Aorta (tissue), 5 donors: Measurements from ENCODE around the gene SLC51A. TPM values are rescaled to one million over a fixed set of nuclear protein-coding genes. Genes with fewer than 3 reads are reported as not detected.

Experiments
- ATAC-seq: fragments of 200-7000 bp; cut with Tn5 transposase; one replicate; pipeline ENCODE4 v1.9.1; 2022; ENCODE audit warnings: moderate library complexity; ENCODE audit not compliant: low FRiP score
- DNase-seq, 2 donors: peaks; one replicate each; pipeline ENCODE4 v3.0.0-alpha.2; 2020
- H3K27ac ChIP-seq, 2 donors: one replicate each; pipeline ENCODE4 v1.5.1; 2013; ENCODE audit warnings: low read length in 2 of 2, mild to moderate bottlenecking in 2 of 2, moderate library complexity in 2 of 2, control low read depth in 1 of 2, inconsistent platforms in 1 of 2, low read depth in 1 of 2
- H3K27me3 ChIP-seq, 2 donors: one replicate each; pipeline ENCODE4 v1.6.1; 2013; ENCODE audit warnings: control low read depth in 1 of 2, low read length in 1 of 2, mild to moderate bottlenecking in 1 of 2, moderate library complexity in 1 of 2; ENCODE audit not compliant: insufficient read depth in 2 of 2, control insufficient read depth in 1 of 2
- H3K36me3 ChIP-seq, 2 donors: one replicate each; pipeline ENCODE4 v1.6.1; 2013; ENCODE audit warnings: control low read depth in 1 of 2, low read length in 1 of 2, mild to moderate bottlenecking in 1 of 2; ENCODE audit not compliant: insufficient read depth in 2 of 2, control insufficient read depth in 1 of 2
- H3K4me1 ChIP-seq, 2 donors: one replicate each; pipeline ENCODE4 v1.6.1; 2013; ENCODE audit warnings: low read length in 2 of 2, control low read depth in 1 of 2, mild to moderate bottlenecking in 1 of 2, moderate library complexity in 1 of 2; ENCODE audit not compliant: insufficient read depth in 2 of 2, control insufficient read depth in 1 of 2
- H3K4me3 ChIP-seq, 2 donors: one replicate each; pipeline ENCODE4 v1.5.1; 2013; ENCODE audit warnings: low read length in 2 of 2, control low read depth in 1 of 2, mild to moderate bottlenecking in 1 of 2
- H3K9me3 ChIP-seq: one replicate; pipeline ENCODE4 v1.6.1; 2013; ENCODE audit warnings: mild to moderate bottlenecking, low read length; ENCODE audit not compliant: control insufficient read depth
- WGBS, 2 donors: extraction: QIAGEN DNeasy Blood & Tissue Kit; methylation state at CpG; one replicate each; pipeline ENCODE4 v1.1.7; 2013; 5-methylcytosine and 5-hydroxymethylcytosine counted together
- intact Hi-C, 2 donors: fragments of 100-400 bp; cut with DNase I; formaldehyde crosslinking; loops; one replicate each; pipeline versions ENCODE4 v1.14.2 to v1.15.0; 2022
- polyA plus RNA-seq, 2 donors: library from polyadenylated mRNA; stranded (reverse); fragments of 200-250 nt; gene quantifications; one replicate each; pipeline ENCODE4 v1.2.3, GENCODE V29; 2013
- total RNA-seq, 2 donors: library from RNA; stranded (reverse); fragmentation: NEBNext Ultra II Directional; extraction: Animal tissue kit (Norgen Biotek cat#: 25700); gene quantifications; one replicate each; pipeline ENCODE4 v1.2.1, GENCODE V29; 2021
- donor health status: healthy with polysubstance abuse.
- donor health status: Bipolar disorder and iron deficiency.
- donor health status: DM: no; HTN: no; CAD: no.
- donor health status: DM: no; HTN: no; CAD: no.
- donor health status: DM: yes; HTN: yes; CAD: no.

The SLC51A gene
- total and polyA plus RNA-seq, 4 donors = 0.49 to 10.6 TPM; not detected in 2

GRCh38 chr3:196263819-196264218, 47.5 kb downstream of the SLC51A start:
- intact Hi-C loops = no loop called here
- ATAC-seq (no peak), DNase-seq (no peak)
- H3K4me1 ChIP-seq = no peaks in the 10 kb centered on the region
- H3K27ac ChIP-seq = no peak overlapping the region
- H3K27me3 ChIP-seq = no peaks in the 10 kb centered on the region
- 93% methylated on average over 7 of the region's 7 CpGs for WGBS, 2 donors
- peaks cover 0 to 7% of the 10 kb centered on the region in 2 donors for H3K36me3 ChIP-seq
- H3K9me3 ChIP-seq = no peaks in the 10 kb centered on the region
- no peak overlapping the region for H3K4me3 ChIP-seq

GRCh38 chr3:196268284-196269163, 52.2 kb downstream of the SLC51A start:
- Histone ChIP-seq H3K9me3 (no peaks in the 10 kb centered on the region), H3K4me1 (no peaks in the 10 kb centered on the region), H3K27ac (no peak overlapping the region), H3K4me3 (no peak overlapping the region), H3K36me3 (peaks cover 0 to 9% of the 10 kb centered on the region in 2 donors), H3K27me3 (no peaks in the 10 kb centered on the region)
- DNase-seq (no peak), ATAC-seq (no peak)
- 74 to 83% methylated on average over 9 of the region's 9 CpGs for WGBS, 2 donors
- intact Hi-C loops = no loop called here

- ATAC-seq = no peak
- 92 to 94% methylated on average over 5 of the region's 5 CpGs for WGBS, 2 donors
- intact Hi-C loops = no loop called here
- peaks cover 0 to 7% of the 10 kb centered on the region in 2 donors for H3K36me3 ChIP-seq
- no peaks in the 10 kb centered on the region for H3K9me3 ChIP-seq
- H3K4me3 ChIP-seq = no peak overlapping the region
- DNase-seq = no peak
- H3K27ac ChIP-seq = no peak overlapping the region
- no peaks in the 10 kb centered on the region for H3K27me3 ChIP-seq
- H3K4me1 ChIP-seq = no peaks in the 10 kb centered on the region
These were observed 54.2 kb downstream of the SLC51A start for GRCh38 chr3:196270499-196270898.

- ATAC-seq (peak; percentile 38), DNase-seq (no peak)
- Histone ChIP-seq H3K4me3 (no peak overlapping the region), H3K27ac (no peak overlapping the region), H3K4me1 (no peaks in the 10 kb centered on the region), H3K36me3 (peaks cover 0 to 3% of the 10 kb centered on the region in 2 donors), H3K27me3 (no peaks in the 10 kb centered on the region), H3K9me3 (no peaks in the 10 kb centered on the region)
- 96 to 97% methylated on average over 14 of the region's 14 CpGs for WGBS, 2 donors
- intact Hi-C loops = no loop called here
These were observed 56.5 kb downstream of the SLC51A start for GRCh38 chr3:196272826-196273225.

GRCh38 chr3:196273655-196274054, 57.3 kb downstream of the SLC51A start:
- DNase-seq (no peak), ATAC-seq (no peak)
- H3K9me3 ChIP-seq = no peaks in the 10 kb centered on the region
- 96 to 98% methylated on average over 12 of the region's 12 CpGs for WGBS, 2 donors
- H3K4me3 ChIP-seq = no peak overlapping the region
- H3K4me1 ChIP-seq = no peaks in the 10 kb centered on the region
- H3K27me3 ChIP-seq = no peaks in the 10 kb centered on the region
- intact Hi-C loops = no loop called here
- H3K27ac ChIP-seq = no peak overlapping the region
- H3K36me3 ChIP-seq = peaks cover 0 to 3% of the 10 kb centered on the region in 2 donors

- no peak for DNase-seq
- Histone ChIP-seq H3K4me3 (no peak overlapping the region), H3K4me1 (no peaks in the 10 kb centered on the region), H3K27me3 (no peaks in the 10 kb centered on the region), H3K9me3 (no peaks in the 10 kb centered on the region), H3K27ac (no peak overlapping the region), H3K36me3 (peaks cover 0 to 3% of the 10 kb centered on the region in 2 donors)
- WGBS, 2 donors = 90 to 93% methylated on average over 5 of the region's 5 CpGs
- intact Hi-C loops = no loop called here
- no peak for ATAC-seq
These were observed 58.3 kb downstream of the SLC51A start for GRCh38 chr3:196274585-196274984.

- 90 to 92% methylated on average over 5 of the region's 5 CpGs for WGBS, 2 donors
- Histone ChIP-seq H3K4me1 (peaks cover 1 to 2% of the 10 kb centered on the region in 2 donors), H3K27ac (no peak overlapping the region)
These were observed 58.8 kb downstream of the SLC51A start for GRCh38 chr3:196275126-196275525.

GRCh38 chr3:196280689-196281440, 64.5 kb downstream of the SLC51A start:
- intact Hi-C loops = no loop called here
- H3K36me3 ChIP-seq = no peaks in the 10 kb centered on the region
- DNase-seq = no peak
- H3K27me3 ChIP-seq = no peaks in the 10 kb centered on the region
- WGBS, 2 donors = 87 to 90% methylated on average over 7 of the region's 7 CpGs
- no peaks in the 10 kb centered on the region for H3K9me3 ChIP-seq
- no peak overlapping the region for H3K27ac ChIP-seq
- no peak overlapping the region for H3K4me3 ChIP-seq
- ATAC-seq = no peak
- peaks cover 2 to 7% of the 10 kb centered on the region in 2 donors for H3K4me1 ChIP-seq

More at GRCh38 chr3:196275126-196275525, 58.8 kb downstream of the SLC51A start:
- Histone ChIP-seq H3K27me3 (no peaks in the 10 kb centered on the region), H3K9me3 (no peaks in the 10 kb centered on the region), H3K4me3 (no peak overlapping the region), H3K36me3 (peaks cover 0 to 3% of the 10 kb centered on the region in 2 donors)
- ATAC-seq (no peak), DNase-seq (no peak)
- intact Hi-C loops = no loop called here
